Measurements from ENCODE around the gene KRT35.

The KRT35 gene

DNA sequence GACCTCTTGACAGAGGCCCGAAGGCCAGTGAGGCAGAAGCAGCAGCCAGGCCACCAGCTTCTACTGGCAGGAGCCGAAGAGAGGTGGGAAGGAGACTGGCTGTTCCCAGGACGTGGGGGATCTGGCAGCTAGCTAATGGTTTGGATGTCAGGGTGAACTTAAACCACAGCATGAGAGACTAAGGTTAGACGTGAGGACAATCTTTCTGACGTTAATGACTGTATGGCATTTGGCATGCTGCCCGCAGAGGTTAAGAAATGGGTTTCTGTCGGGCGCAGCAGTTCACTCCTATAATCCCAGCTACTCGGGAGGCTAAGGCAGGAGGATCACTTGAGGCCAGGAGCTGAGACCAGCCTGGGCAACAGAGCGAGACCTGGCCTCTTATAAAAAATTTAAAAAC, 30.8 kb upstream of the KRT35 start:
- TF ChIP-seq, protein P1, sequence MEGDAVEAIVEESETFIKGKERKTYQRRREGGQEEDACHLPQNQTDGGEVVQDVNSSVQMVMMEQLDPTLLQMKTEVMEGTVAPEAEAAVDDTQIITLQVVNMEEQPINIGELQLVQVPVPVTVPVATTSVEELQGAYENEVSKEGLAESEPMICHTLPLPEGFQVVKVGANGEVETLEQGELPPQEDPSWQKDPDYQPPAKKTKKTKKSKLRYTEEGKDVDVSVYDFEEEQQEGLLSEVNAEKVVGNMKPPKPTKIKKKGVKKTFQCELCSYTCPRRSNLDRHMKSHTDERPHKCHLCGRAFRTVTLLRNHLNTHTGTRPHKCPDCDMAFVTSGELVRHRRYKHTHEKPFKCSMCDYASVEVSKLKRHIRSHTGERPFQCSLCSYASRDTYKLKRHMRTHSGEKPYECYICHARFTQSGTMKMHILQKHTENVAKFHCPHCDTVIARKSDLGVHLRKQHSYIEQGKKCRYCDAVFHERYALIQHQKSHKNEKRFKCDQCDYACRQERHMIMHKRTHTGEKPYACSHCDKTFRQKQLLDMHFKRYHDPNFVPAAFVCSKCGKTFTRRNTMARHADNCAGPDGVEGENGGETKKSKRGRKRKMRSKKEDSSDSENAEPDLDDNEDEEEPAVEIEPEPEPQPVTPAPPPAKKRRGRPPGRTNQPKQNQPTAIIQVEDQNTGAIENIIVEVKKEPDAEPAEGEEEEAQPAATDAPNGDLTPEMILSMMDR (IDR thresholded peaks at IDR 0.05; ENCODE audit: low read depth, low read length) = no peak
- DNase-seq (ENCODE audit: low read depth, low spot score) = no peak
- H3K4me3 ChIP-seq (ENCODE audit: low read depth, low read length) = no peak overlapping the region
- in situ Hi-C loops (cut with HindIII; ENCODE audit: low sequenced_read_pairs) = no loop called here

DNA sequence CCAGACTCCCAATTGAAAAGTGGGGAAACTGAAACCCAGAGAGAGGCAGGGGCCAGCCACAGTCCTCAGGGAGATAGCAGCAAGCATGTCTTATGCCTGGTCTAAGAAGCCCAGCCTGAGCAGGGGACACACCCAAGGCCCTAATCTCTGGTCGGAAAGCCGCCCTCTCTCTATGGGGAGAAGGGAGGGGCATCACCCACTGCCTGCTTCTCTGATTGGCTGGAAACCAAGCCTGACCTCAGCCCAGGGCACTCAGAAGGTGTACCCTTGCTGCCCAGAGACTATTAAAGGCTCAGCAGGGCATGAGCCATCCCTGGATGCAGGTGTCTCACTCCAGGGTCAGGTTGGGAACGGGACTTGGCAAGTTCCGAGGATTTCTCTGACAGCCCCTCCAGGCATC, 30.2 kb upstream of the KRT35 start:
- in situ Hi-C loops (cut with HindIII; ENCODE audit: low sequenced_read_pairs) = no loop called here
- no peak for DNase-seq (ENCODE audit: low read depth, low spot score)
- H3K4me3 ChIP-seq (ENCODE audit: low read depth, low read length) = no peak overlapping the region
- TF ChIP-seq, protein P1 (IDR thresholded peaks at IDR 0.05; ENCODE audit: low read depth, low read length) = no peak

DNA sequence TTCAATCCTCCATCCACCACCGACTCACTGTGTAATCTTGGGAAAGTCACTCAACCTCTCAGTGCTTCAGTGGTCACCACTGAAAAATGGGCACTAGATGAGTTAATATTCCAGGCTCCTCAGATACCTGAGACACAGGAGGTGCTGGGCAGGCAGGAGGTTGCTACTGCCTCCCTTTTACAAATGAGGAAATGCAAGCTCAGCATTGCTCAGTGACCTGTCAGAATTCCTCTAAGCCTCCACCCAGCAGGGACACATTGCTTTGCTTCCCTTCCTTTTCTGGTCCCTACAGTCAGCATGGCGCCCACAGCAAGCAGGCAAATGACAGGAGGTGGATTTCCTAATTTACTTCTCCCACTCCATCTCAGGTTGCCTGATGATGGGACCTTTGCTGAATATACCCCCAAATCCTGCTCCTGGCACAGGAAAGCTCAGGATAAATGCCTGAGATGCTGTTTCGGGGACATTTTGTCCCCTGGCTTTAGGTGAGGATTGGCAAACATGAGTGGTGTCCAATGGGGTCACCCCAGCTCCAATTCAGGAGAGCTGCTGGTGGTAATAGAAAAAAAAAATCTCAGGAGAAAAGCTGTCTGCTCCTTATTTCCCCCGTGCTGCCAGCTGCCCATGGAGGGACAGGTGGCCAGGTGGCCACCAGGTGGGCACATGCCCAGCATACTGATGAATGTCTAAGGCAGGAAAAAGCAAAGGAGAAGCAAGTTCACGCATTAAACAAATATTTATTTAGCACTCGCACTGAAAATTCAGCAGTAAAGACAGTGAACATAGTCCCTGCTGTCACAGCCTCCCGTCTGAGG, 29.5 kb upstream of the KRT35 start:
- in situ Hi-C loops (cut with HindIII; ENCODE audit: low sequenced_read_pairs) = no loop called here
- DNase-seq (ENCODE audit: low read depth, low spot score) = no peak
- TF ChIP-seq, protein P1 (IDR thresholded peaks at IDR 0.05; ENCODE audit: low read depth, low read length) = no peak
- no peak overlapping the region for H3K4me3 ChIP-seq (ENCODE audit: low read depth, low read length)

DNA sequence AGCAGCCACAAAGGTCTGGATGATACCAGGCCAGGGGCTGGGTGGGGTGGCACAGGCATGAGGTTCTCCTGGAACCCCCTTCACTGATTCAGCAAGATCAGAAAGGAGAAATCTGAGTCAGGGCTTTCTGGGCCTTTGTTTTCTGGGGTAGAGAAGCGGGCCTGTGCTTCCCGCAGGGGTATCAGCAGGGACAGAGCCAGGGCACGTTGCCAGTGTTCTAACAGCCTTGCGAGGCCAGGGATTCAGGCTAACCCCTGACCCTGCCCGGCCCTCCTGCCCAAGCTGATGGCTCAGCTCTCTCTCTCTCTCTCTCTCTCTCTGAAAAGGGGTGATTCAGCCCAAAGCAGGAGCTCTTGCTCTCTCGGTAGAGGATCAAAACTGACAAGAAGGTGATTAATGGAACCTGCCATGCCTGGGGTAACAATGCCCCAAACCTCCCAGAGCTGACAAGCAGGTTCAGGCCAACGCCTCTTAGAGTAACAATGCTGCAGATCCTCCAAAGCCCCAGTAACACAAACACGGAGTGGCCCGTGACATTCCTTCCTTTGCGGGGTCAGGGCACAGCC, 26.4 kb upstream of the KRT35 start:
- in situ Hi-C loops (cut with HindIII; ENCODE audit: low sequenced_read_pairs) = no loop called here

DNA sequence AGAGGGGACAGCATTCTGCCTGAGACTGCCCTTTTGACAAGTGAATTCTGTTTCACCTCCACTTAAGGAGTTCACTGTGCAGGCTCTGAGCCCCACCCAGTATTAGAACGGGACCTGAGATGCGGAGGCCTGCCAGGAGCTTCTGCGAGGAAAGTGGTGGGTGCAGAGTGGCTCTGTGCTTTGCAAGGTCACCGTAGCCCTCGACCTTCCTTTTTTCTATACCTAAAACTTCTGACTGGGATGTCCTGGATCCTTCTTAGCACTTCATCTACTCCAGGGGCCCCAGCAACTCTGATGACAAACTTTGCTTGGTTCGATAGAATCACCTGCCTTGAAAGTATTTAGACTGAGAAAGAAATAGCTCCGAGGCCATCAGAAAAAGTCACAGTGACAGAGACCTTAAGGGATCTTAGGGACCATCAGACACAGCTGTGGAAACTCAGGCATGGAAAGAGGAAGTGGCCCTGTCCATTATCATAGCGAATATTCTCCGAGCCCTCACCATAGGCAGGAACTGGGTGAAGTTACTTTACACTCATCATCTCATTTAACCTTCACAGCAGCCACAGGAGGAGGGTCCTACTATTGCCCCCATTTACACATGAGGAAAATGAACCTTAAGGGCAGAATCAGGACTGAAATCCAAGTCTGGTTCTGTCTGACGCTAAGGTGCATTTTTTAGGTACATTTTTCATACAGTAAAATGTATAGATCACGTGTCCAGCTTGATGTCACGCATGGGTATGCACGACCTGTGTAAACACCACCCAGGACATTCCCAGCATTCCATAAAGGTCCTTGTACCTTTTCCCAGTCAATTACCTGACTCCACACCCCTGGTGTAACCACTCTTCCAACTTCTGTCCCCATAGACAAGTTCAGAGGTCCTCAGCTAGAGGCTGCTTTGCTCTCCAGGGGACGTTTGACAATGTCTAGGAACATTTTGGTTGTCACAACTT, 25.1 kb upstream of the KRT35 start:
- H3K4me3 ChIP-seq (ENCODE audit: low read depth, low read length) = no peak overlapping the region
- DNase-seq (ENCODE audit: low read depth, low spot score) = no peak
- in situ Hi-C loops (cut with HindIII; ENCODE audit: low sequenced_read_pairs) = no loop called here
- TF ChIP-seq, protein P1 (IDR thresholded peaks at IDR 0.05; ENCODE audit: low read depth, low read length) = no peak

More for the DNA sequence above, 26.4 kb upstream of the KRT35 start:
- no peak overlapping the region for H3K4me3 ChIP-seq (ENCODE audit: low read depth, low read length)
- DNase-seq (ENCODE audit: low read depth, low spot score) = no peak
- TF ChIP-seq, protein P1 (IDR thresholded peaks at IDR 0.05; ENCODE audit: low read depth, low read length) = no peak

DNA sequence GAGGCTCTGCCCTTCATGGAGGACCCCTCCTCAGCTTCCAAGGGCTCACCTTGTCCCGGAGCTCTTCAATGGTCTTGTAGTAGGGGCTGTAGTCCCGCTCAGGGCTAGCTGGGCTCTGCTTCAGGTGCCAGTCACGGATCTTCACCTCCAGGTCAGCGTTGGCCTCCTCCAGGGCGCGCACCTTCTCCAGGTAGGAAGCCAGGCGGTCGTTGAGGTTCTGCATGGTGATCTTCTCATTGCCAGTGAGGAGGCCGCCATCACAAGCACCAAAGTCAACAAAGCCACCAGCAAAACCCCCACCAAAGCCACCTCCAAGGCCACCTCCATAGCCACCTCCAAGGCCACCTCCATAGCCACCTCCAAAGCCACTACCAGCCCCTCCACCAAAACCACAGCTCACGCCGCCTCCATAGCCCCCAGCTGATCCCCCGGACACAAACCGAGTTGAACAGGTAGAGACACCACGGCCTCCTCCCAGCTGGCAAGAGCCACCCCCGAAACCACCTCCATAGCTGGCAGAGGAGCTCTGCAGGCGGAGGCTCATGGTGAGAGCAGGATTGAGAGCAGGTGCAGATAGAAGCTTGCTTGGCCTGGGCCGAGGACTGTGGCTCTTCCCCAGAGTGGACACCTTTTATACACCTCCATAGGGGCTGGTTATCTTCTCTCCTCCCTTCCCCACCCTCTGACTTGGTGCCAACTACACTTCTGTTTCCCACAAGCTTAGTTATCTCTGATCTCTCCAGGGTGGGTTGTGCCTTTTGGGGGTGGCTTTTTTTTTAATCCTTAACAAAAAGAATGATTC, 24.3 kb upstream of the KRT35 start, which contains the start of gene KRT13:
TSS of gene KRT13 (minus strand) at position 606 of the 802 bp plus-strand sequence. CDS start at position 544, 62 bp downstream.
- H3K4me3 ChIP-seq (ENCODE audit: low read depth, low read length) = no peak within 1 kb of the TSS
- TF ChIP-seq, protein P1 (IDR thresholded peaks at IDR 0.05; ENCODE audit: low read depth, low read length) = no peak
- in situ Hi-C loops (cut with HindIII; ENCODE audit: low sequenced_read_pairs) = no loop called here
- DNase-seq (ENCODE audit: low read depth, low spot score) = no peak
